ENCODE measurements around the gene SUSD6. TPM values are rescaled to one million over a fixed set of nuclear protein-coding genes. Genes with fewer than 3 reads are reported as not detected.
A peak's percentile ranks its signal among the peaks of the same experiment; 100 is the strongest.

SUSD6 gene
- polyA plus RNA-seq, 1 of the 3 experiments (the other 2 are of a cell fraction) = 8.5 TPM

DNA sequence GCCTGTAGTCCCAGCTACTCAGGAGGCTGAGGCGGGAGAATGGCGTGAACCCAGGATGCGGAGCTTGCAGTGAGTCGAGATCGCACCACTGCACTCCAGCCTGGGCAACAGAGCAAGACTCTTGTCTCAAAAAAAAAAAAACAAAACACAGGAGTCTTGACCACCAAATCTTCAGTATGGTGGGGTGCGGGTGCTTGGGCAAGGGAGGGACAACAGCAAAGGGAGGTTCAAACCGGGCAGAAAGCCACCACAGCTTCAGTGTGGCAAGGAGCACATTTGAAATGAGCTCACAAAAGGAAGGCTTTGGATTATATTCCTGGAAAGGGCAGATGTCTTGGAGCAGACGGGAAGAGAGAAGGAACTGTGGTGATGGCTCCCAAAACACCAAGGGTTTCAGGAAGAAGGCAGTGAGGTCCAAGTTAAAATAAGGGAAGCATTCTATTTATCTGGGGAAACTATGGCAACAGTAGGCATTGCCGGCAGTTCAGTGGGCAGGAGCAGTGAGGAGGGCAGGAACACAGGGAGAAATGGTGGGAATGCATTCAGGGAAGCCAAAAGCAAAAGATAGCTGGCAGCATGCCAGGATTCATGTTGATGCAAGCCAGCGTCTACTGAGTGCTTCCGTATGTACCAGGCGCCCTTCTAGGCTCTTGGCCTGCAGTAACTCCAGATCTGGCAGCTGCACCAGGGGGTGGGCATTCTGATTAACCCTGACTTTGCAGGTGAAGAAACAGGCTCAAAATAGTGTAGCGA lies 104.5 kb downstream of the SUSD6 start:
- H3K9me2 ChIP-seq = no peaks in the 10 kb centered on the region
- H3K9me3 ChIP-seq = no peaks in the 10 kb centered on the region
- H3K36me3 ChIP-seq (replicated peaks in 1 of 2; ENCODE audit: control insufficient read depth in 1 of 2, insufficient read depth in 2 of 2, low read length in 1 of 2) = peaks cover 0 to 4% of the 10 kb centered on the region in 2 experiments
- ChIA-PET CTCF (interaction anchor here (0.7 to 3.6 kb wide), 6 partner anchors 10 to 141 kb away, joined by 3 to 27 read pairs (median 4); partner anchors contain the start of gene CCDC177), POLR2A (no interaction called here)
- H3K4me3 ChIP-seq (ENCODE audit: low read depth in 2 of 2, low read length in 1 of 2) = no peak overlapping the region
- H3K4me2 ChIP-seq = peak overlapping the region; percentile 3; the same call in 1 of the 2 replicates
- H4K20me1 ChIP-seq (ENCODE audit: insufficient read depth) = no peaks in the 10 kb centered on the region
- peak overlapping the region; percentile 32 to 44; a peak in 3 of 4 replicates for H3K27ac ChIP-seq (ENCODE audit: low read depth in 2 of 2, low read length in 1 of 2)
- no peak overlapping the region for H3K9ac ChIP-seq
- H3K79me2 ChIP-seq (ENCODE audit: insufficient read depth) = no peaks in the 10 kb centered on the region
- TF ChIP-seq NFIC (IDR thresholded peaks at IDR 0.05; ENCODE audit: borderline replicate concordance) (peak; percentile 89), TCF12 (IDR thresholded peaks at IDR 0.05) (peak; percentile 60; the same call in 1 of the 2 replicates), MXI1 (IDR thresholded peaks at IDR 0.05; ENCODE audit: low read depth, low read length) (no peak), EZH2phosphoT487 (IDR thresholded peaks at IDR 0.05; ENCODE audit: borderline replicate concordance, low read depth) (no peak), POLR2AphosphoS5 (IDR thresholded peaks at IDR 0.05; ENCODE audit: low read depth, low read length) (0 out of 2 replicates have a peak, but pooled peaks have one; percentile 37), MAX (IDR thresholded peaks at IDR 0.05; ENCODE audit: low read depth) (no peak), GABPA (IDR thresholded peaks at IDR 0.05; ENCODE audit: low read depth) (no peak), RXRA (IDR thresholded peaks at IDR 0.05; ENCODE audit: borderline replicate concordance, low read depth) (no peak), RFX5 (IDR thresholded peaks at IDR 0.05; ENCODE audit: low read length) (no peak), FOXM1 (IDR thresholded peaks at IDR 0.05; ENCODE audit: low read depth) (no peak), ZBTB33 (IDR thresholded peaks at IDR 0.05; ENCODE audit: borderline replicate concordance, low read depth) (no peak), TAF1 (IDR thresholded peaks at IDR 0.05; ENCODE audit: borderline replicate concordance, low read depth, low read length) (no peak), SIN3A (IDR thresholded peaks at IDR 0.05; ENCODE audit: borderline replicate concordance, low read depth, low read length) (no peak), CTCF (IDR thresholded peaks at IDR 0.05) (no peak), EP300 (IDR thresholded peaks at IDR 0.05; ENCODE audit: borderline replicate concordance in 1 of 2, low read depth in 1 of 2, low read length in 1 of 2) (peak in 1 of 2 experiments; percentile 68; a peak in 1 of 4 replicates), NRF1 (IDR thresholded peaks at IDR 0.05; ENCODE audit: low read depth, low read length) (no peak), RAD21 (IDR thresholded peaks at IDR 0.05; ENCODE audit: low read length) (peak; percentile 18; the same call in 1 of the 2 replicates), RCOR1 (IDR thresholded peaks at IDR 0.05; ENCODE audit: low read length) (peak; percentile 54; the same call in 1 of the 2 replicates), FOXJ3 (CRISPR knock-in tag; IDR thresholded peaks at IDR 0.05) (0 out of 2 replicates have a peak, but pooled peaks have one; percentile 52), CHD2 (IDR thresholded peaks at IDR 0.05; ENCODE audit: low read length, partially characterized antibody) (peak; percentile 65), FOSL2 (IDR thresholded peaks at IDR 0.05; ENCODE audit: borderline replicate concordance, low read depth) (no peak), SMC3 (IDR thresholded peaks at IDR 0.05; ENCODE audit: low read depth, low read length) (no peak)
- TF ChIP-seq, protein P1, sequence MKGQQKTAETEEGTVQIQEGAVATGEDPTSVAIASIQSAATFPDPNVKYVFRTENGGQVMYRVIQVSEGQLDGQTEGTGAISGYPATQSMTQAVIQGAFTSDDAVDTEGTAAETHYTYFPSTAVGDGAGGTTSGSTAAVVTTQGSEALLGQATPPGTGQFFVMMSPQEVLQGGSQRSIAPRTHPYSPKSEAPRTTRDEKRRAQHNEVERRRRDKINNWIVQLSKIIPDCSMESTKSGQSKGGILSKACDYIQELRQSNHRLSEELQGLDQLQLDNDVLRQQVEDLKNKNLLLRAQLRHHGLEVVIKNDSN (IDR thresholded peaks at IDR 0.05; ENCODE audit: borderline replicate concordance, low read depth) = no peak
- TF ChIP-seq, protein P2, sequence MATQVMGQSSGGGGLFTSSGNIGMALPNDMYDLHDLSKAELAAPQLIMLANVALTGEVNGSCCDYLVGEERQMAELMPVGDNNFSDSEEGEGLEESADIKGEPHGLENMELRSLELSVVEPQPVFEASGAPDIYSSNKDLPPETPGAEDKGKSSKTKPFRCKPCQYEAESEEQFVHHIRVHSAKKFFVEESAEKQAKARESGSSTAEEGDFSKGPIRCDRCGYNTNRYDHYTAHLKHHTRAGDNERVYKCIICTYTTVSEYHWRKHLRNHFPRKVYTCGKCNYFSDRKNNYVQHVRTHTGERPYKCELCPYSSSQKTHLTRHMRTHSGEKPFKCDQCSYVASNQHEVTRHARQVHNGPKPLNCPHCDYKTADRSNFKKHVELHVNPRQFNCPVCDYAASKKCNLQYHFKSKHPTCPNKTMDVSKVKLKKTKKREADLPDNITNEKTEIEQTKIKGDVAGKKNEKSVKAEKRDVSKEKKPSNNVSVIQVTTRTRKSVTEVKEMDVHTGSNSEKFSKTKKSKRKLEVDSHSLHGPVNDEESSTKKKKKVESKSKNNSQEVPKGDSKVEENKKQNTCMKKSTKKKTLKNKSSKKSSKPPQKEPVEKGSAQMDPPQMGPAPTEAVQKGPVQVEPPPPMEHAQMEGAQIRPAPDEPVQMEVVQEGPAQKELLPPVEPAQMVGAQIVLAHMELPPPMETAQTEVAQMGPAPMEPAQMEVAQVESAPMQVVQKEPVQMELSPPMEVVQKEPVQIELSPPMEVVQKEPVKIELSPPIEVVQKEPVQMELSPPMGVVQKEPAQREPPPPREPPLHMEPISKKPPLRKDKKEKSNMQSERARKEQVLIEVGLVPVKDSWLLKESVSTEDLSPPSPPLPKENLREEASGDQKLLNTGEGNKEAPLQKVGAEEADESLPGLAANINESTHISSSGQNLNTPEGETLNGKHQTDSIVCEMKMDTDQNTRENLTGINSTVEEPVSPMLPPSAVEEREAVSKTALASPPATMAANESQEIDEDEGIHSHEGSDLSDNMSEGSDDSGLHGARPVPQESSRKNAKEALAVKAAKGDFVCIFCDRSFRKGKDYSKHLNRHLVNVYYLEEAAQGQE (IDR thresholded peaks at IDR 0.05; ENCODE audit: low read depth, low read length) = no peak
- no peaks in the 10 kb centered on the region for H3K27me3 ChIP-seq (ENCODE audit: insufficient read depth)
- H3K4me1 ChIP-seq (ENCODE audit: control insufficient read depth in 1 of 2, insufficient read depth in 2 of 2, low read depth in 1 of 2, low read length in 1 of 2) = peaks cover 34 to 43% of the 10 kb centered on the region in 2 experiments; a peak in 3 of 4 replicates
- H2AFZ ChIP-seq (ENCODE audit: low read depth) = no peak overlapping the region
- H3F3A ChIP-seq (replicated peaks; ENCODE audit: insufficient read depth) = peaks cover 10% of the 10 kb centered on the region
- peak; percentile 80 for DNase-seq
- WGBS (ENCODE audit: low lambda C conversion rate) = 71% methylated on average over 13 of the region's 13 CpGs
